BJ (cell line): Measurements from ENCODE around the gene TMEM139. TPM values are rescaled to one million over a fixed set of nuclear protein-coding genes. Genes with fewer than 3 reads are reported as not detected.
"Not testable (repeated sequence)": the region's sequence is repeated elsewhere in the genome, so short reads cannot be mapped to it uniquely, and the experiment has no call there.

Experiments used
- CTCF ChIA-PET: fragments of 350-600 bp; formaldehyde crosslinking; extraction: SDS; loops from one replicate; lab custom pipeline; 2021; ENCODE audit warnings: antibody characterized with exemption, inconsistent platforms; lab: Yijun Ruan, JAX
- POLR2A ChIA-PET: fragments of 300-600 bp; sonication (Branson Sonifier 250); formaldehyde crosslinking; extraction: SDS; loops from one replicate; lab custom pipeline; 2021; ENCODE audit warnings: antibody characterized with exemption; lab: Charles Lee
- DNase-seq: peaks from one replicate; pipeline ENCODE4 v3.0.0-alpha.2; 2011; ENCODE audit warnings: low read depth
- H3K27me3 ChIP-seq: 2 replicates; pipeline ENCODE4 v1.6.0; 2011; ENCODE audit warnings: low read length; ENCODE audit not compliant: control insufficient read depth, insufficient read depth
- H3K36me3 ChIP-seq: 2 replicates; pipeline ENCODE4 v1.5.1; 2011; ENCODE audit warnings: low read length; ENCODE audit not compliant: control insufficient read depth, insufficient read depth
- H3K4me3 ChIP-seq: 2 replicates; pipeline ENCODE4 v1.5.1; 2011; ENCODE audit warnings: low read depth, mild to moderate bottlenecking, control low read depth, low read length
- polyA plus RNA-seq: library from polyadenylated mRNA; depleted of rRNA; stranded (reverse); fragments of >200 nt; gene quantifications from 2 replicates; pipeline ENCODE4 v1.2.3, GENCODE V29; 2011
- TF ChIP-seq, protein P1 (sequence below): IDR thresholded peaks from 2 replicates; pipeline ENCODE4 v1.5.1; 2011; ENCODE audit warnings: low read depth, mild to moderate bottlenecking, control low read depth, inconsistent platforms, low read length, moderate library complexity; ENCODE audit not compliant: insufficient read depth

Gene TMEM139
- polyA plus RNA-seq, 1 experiment, result 0.11 TPM

DNA sequence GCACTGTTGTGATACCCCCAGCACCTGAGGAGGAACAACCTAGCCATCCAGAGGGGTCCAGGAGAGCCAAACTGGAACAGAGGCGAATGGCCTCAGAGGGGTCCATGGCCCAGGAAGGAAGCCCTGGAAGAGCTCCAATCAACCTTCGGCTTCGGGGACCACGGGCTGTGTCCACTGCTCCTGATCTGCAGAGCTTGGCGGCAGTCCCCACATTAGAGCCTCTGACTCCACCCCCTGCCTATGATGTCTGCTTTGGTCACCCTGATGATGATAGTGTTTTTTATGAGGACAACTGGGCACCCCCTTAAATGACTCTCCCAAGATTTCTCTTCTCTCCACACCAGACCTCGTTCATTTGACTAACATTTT is 1.7 kb downstream of the TMEM139 start:
- no peaks in the 10 kb centered on the region for H3K36me3 ChIP-seq
- ChIA-PET POLR2A (no interaction called here), CTCF (interaction anchor here (1.9 kb wide), 1 partner anchor 12 kb away, joined by 5 read pairs; no protein-coding TSS in a partner anchor)
- no peak overlapping the region for H3K4me3 ChIP-seq
- TF ChIP-seq, protein P1, sequence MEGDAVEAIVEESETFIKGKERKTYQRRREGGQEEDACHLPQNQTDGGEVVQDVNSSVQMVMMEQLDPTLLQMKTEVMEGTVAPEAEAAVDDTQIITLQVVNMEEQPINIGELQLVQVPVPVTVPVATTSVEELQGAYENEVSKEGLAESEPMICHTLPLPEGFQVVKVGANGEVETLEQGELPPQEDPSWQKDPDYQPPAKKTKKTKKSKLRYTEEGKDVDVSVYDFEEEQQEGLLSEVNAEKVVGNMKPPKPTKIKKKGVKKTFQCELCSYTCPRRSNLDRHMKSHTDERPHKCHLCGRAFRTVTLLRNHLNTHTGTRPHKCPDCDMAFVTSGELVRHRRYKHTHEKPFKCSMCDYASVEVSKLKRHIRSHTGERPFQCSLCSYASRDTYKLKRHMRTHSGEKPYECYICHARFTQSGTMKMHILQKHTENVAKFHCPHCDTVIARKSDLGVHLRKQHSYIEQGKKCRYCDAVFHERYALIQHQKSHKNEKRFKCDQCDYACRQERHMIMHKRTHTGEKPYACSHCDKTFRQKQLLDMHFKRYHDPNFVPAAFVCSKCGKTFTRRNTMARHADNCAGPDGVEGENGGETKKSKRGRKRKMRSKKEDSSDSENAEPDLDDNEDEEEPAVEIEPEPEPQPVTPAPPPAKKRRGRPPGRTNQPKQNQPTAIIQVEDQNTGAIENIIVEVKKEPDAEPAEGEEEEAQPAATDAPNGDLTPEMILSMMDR, result no peak
- no peaks in the 10 kb centered on the region for H3K27me3 ChIP-seq
- no peak for DNase-seq

DNA sequence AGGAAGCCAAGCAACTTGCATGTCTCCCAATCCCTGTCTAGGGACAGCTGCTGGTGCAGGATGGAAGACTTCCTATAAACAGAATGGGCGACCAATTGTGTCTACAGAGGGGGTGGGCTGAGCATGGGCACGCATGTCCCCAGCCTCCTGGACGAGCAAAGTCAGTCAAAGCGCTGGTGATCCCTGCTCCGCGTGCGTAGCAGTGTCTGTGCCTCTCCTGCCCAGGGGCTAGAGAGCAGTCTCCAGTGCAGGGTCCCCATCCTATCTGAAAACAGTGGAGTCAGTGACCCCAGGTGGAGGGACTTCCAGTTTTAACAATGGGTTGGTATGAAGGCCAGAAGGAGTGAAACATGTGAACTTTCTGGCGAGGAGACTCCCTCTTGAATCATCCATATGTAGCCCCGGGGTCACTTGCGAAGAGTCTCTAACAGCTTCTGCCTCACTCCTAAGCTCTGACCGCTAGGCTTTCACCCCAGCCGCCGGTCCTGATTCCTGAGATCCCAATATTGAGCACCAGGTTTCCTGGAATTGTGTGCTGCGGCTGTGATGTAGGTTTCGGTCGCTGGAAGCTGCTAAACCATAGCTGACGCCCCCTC is 2.7 kb downstream of the TMEM139 start:
- POLR2A ChIA-PET, result no interaction called here
- Histone ChIP-seq H3K4me3 (peak overlapping the region; percentile 35), H3K27me3 (no peaks in the 10 kb centered on the region), H3K36me3 (peaks cover under 1% of the 10 kb centered on the region; the same call in 1 of the 2 replicates)
- CTCF ChIA-PET, result interaction anchor here (0.7 to 1.9 kb wide), 5 partner anchors 8 to 93 kb away, joined by 3 to 6 read pairs (median 4); no protein-coding TSS in a partner anchor
- DNase-seq, result no peak
- TF ChIP-seq, protein P1, result no peak

DNA sequence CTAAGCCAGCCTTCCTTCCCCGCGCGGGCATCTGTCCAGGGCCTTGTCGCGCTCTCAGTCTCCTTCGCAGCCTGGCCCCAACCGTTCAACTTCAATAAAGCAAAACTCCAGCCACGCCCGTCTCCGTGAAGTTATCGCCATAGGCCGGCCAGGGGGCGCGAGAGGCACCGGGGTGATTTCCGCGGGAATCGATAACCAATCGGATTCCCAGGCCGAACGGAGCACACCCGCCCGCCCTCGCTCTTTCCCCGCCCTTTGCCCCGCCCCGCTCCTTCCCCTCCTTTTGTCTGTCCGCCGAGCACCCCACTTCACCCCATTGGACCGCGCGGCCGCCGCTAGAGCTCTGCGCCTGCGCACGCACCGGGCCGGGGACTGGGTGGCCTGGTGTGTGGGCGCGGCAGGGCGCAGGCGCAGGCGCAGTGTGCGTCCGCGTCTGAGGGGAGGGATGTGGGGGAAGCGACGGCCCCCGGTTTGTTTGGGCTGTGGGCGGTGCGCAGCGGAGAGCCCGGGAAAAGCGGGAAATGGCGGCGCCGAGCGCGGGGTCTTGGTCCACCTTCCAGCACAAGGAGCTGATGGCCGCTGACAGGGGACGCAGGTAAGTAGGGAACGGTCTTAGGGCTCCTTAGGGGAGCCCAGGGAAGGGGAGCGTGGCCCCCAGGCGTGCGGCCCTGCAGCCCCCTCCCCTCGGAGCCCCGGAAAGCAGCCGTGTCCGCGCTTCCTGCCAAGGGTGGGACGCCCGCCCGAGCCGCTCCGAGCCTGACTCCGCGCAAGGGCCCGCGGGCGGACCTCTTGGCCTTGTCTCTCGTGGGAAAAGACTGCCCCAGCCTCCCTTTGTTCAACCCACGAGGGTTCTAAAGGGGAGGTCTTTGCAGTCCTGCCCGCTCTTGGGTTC is 3.4 kb downstream of the TMEM139 start, which contains the start of gene CASP2:
CASP2 (plus strand) TSS at position 417 of the 892 bp plus-strand sequence; CDS start at position 522, 105 bp downstream.
- Histone ChIP-seq H3K36me3 (peaks cover 3% of the 10 kb centered on the region), H3K4me3 (peak within 1 kb of the TSS; percentile 92), H3K27me3 (no peaks in the 10 kb centered on the region)
- POLR2A ChIA-PET, result no interaction called here
- CTCF ChIA-PET, result interaction anchor here (0.7 to 1.5 kb wide), 5 partner anchors 8 to 92 kb away, joined by 3 to 6 read pairs (median 4); no protein-coding TSS in a partner anchor
- DNase-seq, result peak; percentile 85
- TF ChIP-seq, protein P1, result peak; percentile 50

DNA sequence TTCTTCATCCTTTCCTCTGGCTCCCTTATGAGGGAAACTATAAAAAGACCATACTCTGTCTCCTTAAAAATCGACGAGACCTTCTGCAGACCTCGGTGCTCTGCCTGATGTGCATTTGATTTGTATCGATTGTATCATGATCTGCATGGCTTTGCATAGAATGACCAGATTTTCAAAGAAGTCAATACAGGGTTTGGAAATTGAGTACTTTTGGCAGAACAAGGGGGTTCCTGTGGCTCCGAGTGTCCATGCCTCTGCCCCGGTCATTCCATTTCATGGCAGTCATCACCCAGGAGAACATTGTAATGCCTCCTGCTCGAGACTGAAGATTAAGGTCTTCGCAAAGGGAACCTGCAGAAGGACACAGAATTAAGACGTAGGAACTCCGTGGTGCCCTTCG is 4.1 kb downstream of the TMEM139 start:
- ChIA-PET CTCF (interaction anchor here (0.8 to 1.9 kb wide), 2 partner anchors 48 to 49 kb away, joined by 3 to 7 read pairs; no protein-coding TSS in a partner anchor), POLR2A (no interaction called here)
- H3K4me3 ChIP-seq, result peak overlapping the region; percentile 92
- H3K36me3 ChIP-seq, result peaks cover 3% of the 10 kb centered on the region
- no peak for DNase-seq
- H3K27me3 ChIP-seq, result no peaks in the 10 kb centered on the region
- TF ChIP-seq, protein P1, result no peak

DNA sequence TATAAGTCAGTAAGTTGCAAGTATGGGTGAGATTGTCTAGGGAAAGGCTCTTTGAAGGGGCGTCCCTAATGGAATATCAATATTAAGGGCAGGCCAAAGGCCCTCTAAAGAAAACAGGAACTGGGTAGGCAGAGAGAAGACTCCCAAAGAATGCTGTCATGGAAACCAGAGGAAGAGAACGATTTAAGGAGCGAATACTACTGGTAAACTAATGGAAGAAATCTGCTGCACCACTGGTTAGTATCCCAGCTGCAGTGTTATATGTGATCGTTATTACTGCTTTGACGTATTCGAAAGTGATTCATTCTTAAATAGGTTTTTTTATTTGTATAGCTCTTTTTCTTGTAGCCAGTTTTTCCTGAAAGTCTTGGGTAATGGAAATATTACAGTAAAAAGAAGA is 4.7 kb downstream of the TMEM139 start:
- ChIA-PET CTCF (interaction anchor here (0.6 to 1.9 kb wide), 4 partner anchors 10 to 196 kb away, joined by 3 to 7 read pairs (median 3); no protein-coding TSS in a partner anchor), POLR2A (interaction anchor here (0.5 to 0.6 kb wide), 2 partner anchors 22 to 27 kb away, joined by 3 to 5 read pairs; no protein-coding TSS in a partner anchor)
- Histone ChIP-seq H3K4me3 (peak overlapping the region; percentile 92), H3K36me3 (peaks cover 5% of the 10 kb centered on the region), H3K27me3 (no peaks in the 10 kb centered on the region)
- TF ChIP-seq, protein P1, result no peak
- DNase-seq, result no peak

DNA sequence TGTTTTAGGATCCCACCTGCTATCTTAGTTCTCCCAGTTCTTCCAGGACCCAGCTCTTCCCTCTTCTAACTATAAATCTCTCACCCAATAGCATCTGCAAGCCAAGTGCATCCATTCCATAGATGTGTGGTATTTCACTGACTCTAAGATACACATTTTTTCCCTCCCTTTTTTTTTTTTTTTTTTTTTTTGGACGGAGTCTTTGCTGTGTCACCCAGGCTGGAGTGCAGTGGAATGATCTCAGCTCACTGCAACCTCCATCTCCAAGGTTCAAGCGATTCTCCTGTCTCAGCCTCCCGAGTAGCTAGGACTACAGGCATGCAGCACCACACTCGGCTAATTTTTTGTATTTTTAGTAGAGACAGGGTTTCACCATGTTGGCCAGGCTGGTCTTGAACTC is 5.1 kb downstream of the TMEM139 start:
- not testable (repeated sequence) for H3K36me3 ChIP-seq, H3K4me3 ChIP-seq, DNase-seq, H3K27me3 ChIP-seq
- ChIA-PET POLR2A (interaction anchor here (0.5 to 0.6 kb wide), 2 partner anchors 21 to 27 kb away, joined by 3 to 5 read pairs; no protein-coding TSS in a partner anchor), CTCF (interaction anchor here (0.6 to 1.9 kb wide), 4 partner anchors 10 to 98 kb away, joined by 3 to 7 read pairs (median 3); no protein-coding TSS in a partner anchor)
